Ovary (tissue), 9 donors: Measurements from ENCODE around the gene IFRD1. TPM values are rescaled to one million over a fixed set of nuclear protein-coding genes. Genes with fewer than 3 reads are reported as not detected.

Experiments used
- DNase-seq, 5 donors: peaks; one replicate each; pipeline ENCODE4 v3.0.0-alpha.2; 2019 to 2020
- H3K27ac ChIP-seq, 2 donors: fragments of 200-600 bp; one replicate each; pipeline versions ENCODE4 v1.5.1 to v1.8.0; 2019 to 2022
- H3K27me3 ChIP-seq: fragments of 200-600 bp; one replicate; pipeline ENCODE4 v1.8.0; 2022
- H3K36me3 ChIP-seq: fragments of 200-600 bp; sonication (generic); one replicate; pipeline ENCODE4 v1.5.1; 2019
- H3K4me1 ChIP-seq: one replicate; pipeline ENCODE4 v1.8.1; 2013; ENCODE audit warnings: mild to moderate bottlenecking, moderate library complexity; ENCODE audit not compliant: insufficient read depth
- H3K4me3 ChIP-seq: fragments of 200-600 bp; sonication (generic); one replicate; pipeline ENCODE4 v1.5.1; 2017
- H3K9me3 ChIP-seq, 2 donors: fragments of 200-600 bp in 1 of 2; sonication (generic) in 1 of 2; one replicate each; pipeline versions ENCODE4 v1.5.1 to v1.8.1; 2013 to 2019; ENCODE audit warnings: mild to moderate bottlenecking in 1 of 2, moderate library complexity in 1 of 2
- EP300 ChIP-seq: sonication (generic); formaldehyde crosslinking; IDR thresholded peaks from one replicate; pipeline ENCODE4 v1.6.1; 2017; ENCODE audit warnings: antibody characterized with exemption
- POLR2A ChIP-seq: fragments of 450-650 bp; IDR thresholded peaks from one replicate; pipeline ENCODE4 v1.6.1; 2017; ENCODE audit warnings: antibody characterized with exemption, mild to moderate bottlenecking, moderate library complexity
- WGBS, 3 donors: extraction: QIAGEN DNeasy Blood & Tissue Kit in 1 of 3; methylation state at CpG; one replicate each; pipeline versions ENCODE4 v1.1.5 to v1.1.7; 2013 to 2017; 5-methylcytosine and 5-hydroxymethylcytosine counted together
- intact Hi-C, 4 donors: fragments of 100-400 bp; cut with DNase I; formaldehyde crosslinking; loops; one replicate each; pipeline versions ENCODE4 v1.11.0 to v1.15.1; 2022 to 2023
- polyA plus RNA-seq, 2 donors: library from polyadenylated mRNA; stranded (reverse); fragments of 200-250 nt in 1 of 2; fragments of 350-450 nt in 1 of 2; fragmentation: Illumina TruSeq in 1 of 2; extraction: RNeasy Lipid Tissue Mini Kit (QIAGEN cat#74804) in 1 of 2; gene quantifications; one replicate each; pipeline ENCODE4 v1.2.3, GENCODE V29; 2013 to 2014
- total RNA-seq, 7 donors: library from RNA; depleted of rRNA in 2 of 7; stranded (reverse); fragments of >200 nt in 2 of 7; fragmentation: NEBNext Ultra II Directional in 3 of 7; extraction: Animal tissue kit (Norgen Biotek cat#: 25700) in 3 of 7; gene quantifications; one replicate each; pipeline versions ENCODE4 v1.1.0 to v1.2.4, GENCODE V29; 2016 to 2023
- TF ChIP-seq, protein P1 (sequence below), 3 donors: fragments of 450-650 bp in 2 of 3; fragments of 200-600 bp in 1 of 3; IDR thresholded peaks; one replicate each; pipeline versions ENCODE4 v1.5.1 to v1.8.0; 2016 to 2022; ENCODE audit warnings: antibody characterized with exemption in 3 of 3, mild to moderate bottlenecking in 1 of 3
- donor health status: DM: no; HTN: no; CAD: no; lungs with moderate emphysema.
- donor health status: DM: no; HTN: no; CAD: no.
- donor health status: Bipolar disorder and iron deficiency.
- donor health status: DM: yes; HTN: yes; CAD: no.
- donor health status: DM: no; HTN: no; CAD: no.
- donor health status: DM: yes; HTN: yes; CAD: no.

IFRD1 gene
- total and polyA plus RNA-seq, 9 donors: 21.2 to 75.1 (median 37.2) TPM

DNA sequence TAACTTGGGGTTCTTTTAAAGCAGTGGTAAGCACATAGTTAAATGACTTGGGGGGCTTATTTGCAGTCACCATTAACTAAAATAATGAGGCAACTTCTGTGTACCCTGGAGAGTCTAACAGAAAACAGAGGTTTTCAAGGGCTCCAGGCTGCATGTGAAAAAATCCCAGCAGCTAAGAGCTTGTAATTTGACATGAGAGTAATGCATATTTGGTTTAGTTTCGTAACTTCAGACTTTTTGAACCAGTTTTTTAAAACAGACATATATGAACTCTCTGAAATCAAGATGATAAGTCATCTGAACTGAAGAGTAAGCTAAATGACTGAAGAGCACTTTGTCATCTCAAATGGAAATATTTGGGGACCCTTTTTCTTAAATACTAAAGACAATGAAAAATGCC lies 40.2 kb upstream of the IFRD1 start:
- H3K27ac ChIP-seq: no peak overlapping the region
- no peak for DNase-seq
- intact Hi-C loops: loop anchor here in 1 of 4 donors (10.0 kb wide), 1 partner anchor 655 kb away; no protein-coding TSS in a partner anchor
- H3K9me3 ChIP-seq: no peaks in the 10 kb centered on the region
- H3K27me3 ChIP-seq: no peaks in the 10 kb centered on the region
- no peak overlapping the region for H3K4me3 ChIP-seq
- 81 to 94% (median 93%) methylated on average over 1 of the region's 1 CpG for WGBS, 3 donors
- H3K4me1 ChIP-seq: no peaks in the 10 kb centered on the region
- no peak for TF ChIP-seq POLR2A
- TF ChIP-seq, protein P1, sequence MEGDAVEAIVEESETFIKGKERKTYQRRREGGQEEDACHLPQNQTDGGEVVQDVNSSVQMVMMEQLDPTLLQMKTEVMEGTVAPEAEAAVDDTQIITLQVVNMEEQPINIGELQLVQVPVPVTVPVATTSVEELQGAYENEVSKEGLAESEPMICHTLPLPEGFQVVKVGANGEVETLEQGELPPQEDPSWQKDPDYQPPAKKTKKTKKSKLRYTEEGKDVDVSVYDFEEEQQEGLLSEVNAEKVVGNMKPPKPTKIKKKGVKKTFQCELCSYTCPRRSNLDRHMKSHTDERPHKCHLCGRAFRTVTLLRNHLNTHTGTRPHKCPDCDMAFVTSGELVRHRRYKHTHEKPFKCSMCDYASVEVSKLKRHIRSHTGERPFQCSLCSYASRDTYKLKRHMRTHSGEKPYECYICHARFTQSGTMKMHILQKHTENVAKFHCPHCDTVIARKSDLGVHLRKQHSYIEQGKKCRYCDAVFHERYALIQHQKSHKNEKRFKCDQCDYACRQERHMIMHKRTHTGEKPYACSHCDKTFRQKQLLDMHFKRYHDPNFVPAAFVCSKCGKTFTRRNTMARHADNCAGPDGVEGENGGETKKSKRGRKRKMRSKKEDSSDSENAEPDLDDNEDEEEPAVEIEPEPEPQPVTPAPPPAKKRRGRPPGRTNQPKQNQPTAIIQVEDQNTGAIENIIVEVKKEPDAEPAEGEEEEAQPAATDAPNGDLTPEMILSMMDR (IDR thresholded peaks at IDR 0.05): no peak
- TF ChIP-seq EP300: no peak
- no peaks in the 10 kb centered on the region for H3K36me3 ChIP-seq

DNA sequence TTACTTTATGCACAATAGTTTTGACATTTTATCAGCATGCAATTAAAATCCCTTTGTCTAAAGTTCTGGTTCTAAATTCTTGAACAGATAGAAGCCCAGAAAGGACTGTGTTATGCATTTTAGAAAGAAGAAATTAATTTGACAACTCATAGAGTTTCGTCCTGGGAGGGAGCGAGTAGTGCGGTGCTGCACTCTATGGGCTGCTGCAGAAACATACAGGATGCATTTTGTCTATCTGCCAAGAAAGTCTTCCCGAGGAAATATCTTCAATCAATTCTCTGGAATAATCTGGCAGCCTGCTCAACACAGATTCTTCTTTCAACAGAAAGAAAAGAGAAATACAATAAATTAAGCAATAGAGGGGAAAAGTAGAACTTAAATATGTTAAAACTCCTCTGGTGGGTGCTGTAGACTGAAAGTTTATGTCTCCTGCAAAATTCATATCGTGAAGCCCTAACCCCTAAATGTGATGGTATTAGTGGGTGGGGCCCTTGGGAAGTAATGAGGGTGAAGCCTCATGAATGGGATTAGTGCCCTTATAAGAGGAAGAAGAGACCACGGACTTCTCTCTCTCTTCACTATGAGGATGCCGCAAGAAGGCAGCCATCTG lies 39.0 kb upstream of the IFRD1 start:
- H3K36me3 ChIP-seq: no peaks in the 10 kb centered on the region
- TF ChIP-seq, protein P1 (IDR thresholded peaks at IDR 0.05): peak in 2 of 3 donors; percentile 34 to 44
- TF ChIP-seq EP300 (no peak), POLR2A (no peak)
- H3K4me1 ChIP-seq: no peaks in the 10 kb centered on the region
- H3K27ac ChIP-seq: no peak overlapping the region
- H3K4me3 ChIP-seq: no peak overlapping the region
- DNase-seq: peak; percentile 21 to 44 (median 39)
- no peaks in the 10 kb centered on the region for H3K9me3 ChIP-seq
- intact Hi-C loops: loop anchor here in 1 of 4 donors (10.0 kb wide), 1 partner anchor 656 kb away; no protein-coding TSS in a partner anchor
- no peaks in the 10 kb centered on the region for H3K27me3 ChIP-seq
- WGBS, 3 donors: 30 to 38% (median 35%) methylated on average over 7 of the region's 7 CpGs

DNA sequence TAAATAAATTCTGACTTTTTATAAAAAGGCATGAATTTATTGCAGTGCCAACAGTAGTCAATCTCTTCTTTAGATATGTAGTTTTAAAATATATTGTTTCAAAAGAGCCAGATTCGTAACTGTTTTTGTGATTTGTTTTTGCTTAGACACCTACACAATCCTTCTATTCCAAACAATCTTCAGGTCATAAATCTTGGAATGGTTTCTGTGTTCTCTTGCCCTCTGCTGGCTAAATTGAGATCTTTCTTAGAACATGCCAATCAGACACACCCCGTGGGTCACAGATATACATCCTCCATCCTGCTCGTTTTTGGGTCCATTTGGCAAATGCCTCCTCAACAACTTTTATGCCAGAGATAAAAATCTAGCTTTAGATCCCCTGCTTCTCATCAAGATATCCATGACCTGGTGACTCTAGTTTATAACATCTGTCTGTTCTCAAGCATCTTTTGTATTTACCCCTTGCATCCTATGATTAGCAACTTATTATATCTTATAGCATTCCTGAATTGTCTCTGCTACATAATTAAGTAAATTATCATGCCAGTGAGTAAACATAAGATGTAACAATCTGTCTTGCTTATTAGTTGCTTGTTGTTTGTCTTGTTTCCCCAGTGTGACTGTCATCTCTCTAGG lies 35.3 kb upstream of the IFRD1 start:
- Histone ChIP-seq H3K36me3 (no peaks in the 10 kb centered on the region), H3K27ac (no peak overlapping the region), H3K4me1 (no peaks in the 10 kb centered on the region), H3K4me3 (no peak overlapping the region), H3K9me3 (no peaks in the 10 kb centered on the region), H3K27me3 (no peaks in the 10 kb centered on the region)
- DNase-seq: no peak
- TF ChIP-seq, protein P1 (IDR thresholded peaks at IDR 0.05): peak in 1 of 3 donors; percentile 16
- no peak for TF ChIP-seq POLR2A
- no peak for TF ChIP-seq EP300
- intact Hi-C loops: loop anchor here in 1 of 4 donors (10.0 kb wide), 1 partner anchor 660 kb away; no protein-coding TSS in a partner anchor
- WGBS, 3 donors: 6 to 14% (median 11%) methylated on average over 3 of the region's 3 CpGs

DNA sequence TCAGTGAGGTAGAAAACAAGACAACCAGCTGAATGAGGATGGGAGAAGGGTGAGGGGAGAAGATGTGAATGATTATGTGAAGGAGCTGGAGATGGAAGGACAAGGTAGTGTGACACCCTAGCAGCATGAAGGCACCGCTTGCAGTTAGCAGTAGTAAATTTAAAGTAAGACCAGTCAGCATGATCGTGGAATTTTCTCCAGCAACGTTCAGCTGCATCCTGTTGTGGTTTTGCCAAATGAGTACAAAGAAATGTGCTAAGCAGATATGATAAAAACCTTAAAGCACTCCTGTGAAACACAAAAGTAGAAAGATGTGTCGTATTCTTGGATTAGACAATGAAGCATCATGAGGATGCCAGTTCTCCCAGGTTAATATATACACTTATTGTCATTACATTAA lies 34.1 kb upstream of the IFRD1 start:
- no peak overlapping the region for H3K27ac ChIP-seq
- H3K4me1 ChIP-seq: no peaks in the 10 kb centered on the region
- no peak for DNase-seq
- TF ChIP-seq, protein P1 (IDR thresholded peaks at IDR 0.05): no peak
- TF ChIP-seq EP300: no peak
- TF ChIP-seq POLR2A: no peak
- 35 to 44% (median 38%) methylated on average over 4 of the region's 4 CpGs for WGBS, 3 donors
- intact Hi-C loops: loop anchor here in 1 of 4 donors (10.0 kb wide), 1 partner anchor 661 kb away; no protein-coding TSS in a partner anchor
- no peak overlapping the region for H3K4me3 ChIP-seq
- no peaks in the 10 kb centered on the region for H3K9me3 ChIP-seq
- no peaks in the 10 kb centered on the region for H3K27me3 ChIP-seq
- no peaks in the 10 kb centered on the region for H3K36me3 ChIP-seq
